HepG2 (cell line): ENCODE measurements around the gene SLC44A4. TPM values are rescaled to one million over a fixed set of nuclear protein-coding genes. Genes with fewer than 3 reads are reported as not detected.

ENCODE experiments used
- CBX2 ChIP-seq, 2 experiments: fragments of 200-600 bp in 1 of 2; sonication (generic); formaldehyde crosslinking in 1 of 2; IDR thresholded peaks; 2 replicates each; pipeline versions ENCODE4 v1.7.0 to v1.8.1; 2018 to 2022; ENCODE audit warnings: low read depth in 2 of 2, low read length in 1 of 2, mild to moderate bottlenecking in 1 of 2, missing genetic modification reagents in 1 of 2
- GATAD1 ChIP-seq: IDR thresholded peaks from 2 replicates; pipeline ENCODE4 v1.6.1; 2016; ENCODE audit warnings: missing genetic modification reagents, missing compliant biosample characterization
- HNF4G ChIP-seq, 2 experiments: sonication (generic) in 1 of 2; formaldehyde crosslinking in 1 of 2; IDR thresholded peaks; 2 replicates each; pipeline versions ENCODE4 v1.4.0 to v1.6.1; 2011 to 2020; ENCODE audit warnings: borderline replicate concordance in 2 of 2, low read depth in 2 of 2, mild to moderate bottlenecking in 2 of 2, low read length in 1 of 2, missing genetic modification reagents in 1 of 2, moderate library complexity in 1 of 2
- IRF2 ChIP-seq: IDR thresholded peaks from 2 replicates; pipeline ENCODE4 v1.6.1; 2018; ENCODE audit warnings: missing genetic modification reagents, missing compliant biosample characterization
- NCOA5 ChIP-seq: sonication (generic); formaldehyde crosslinking; IDR thresholded peaks from 2 replicates; pipeline ENCODE4 v1.4.0; 2020; ENCODE audit warnings: missing genetic modification reagents
- NR2F6 ChIP-seq, 2 experiments: IDR thresholded peaks; 2 replicates each; pipeline ENCODE4 v1.6.1; 2016; ENCODE audit warnings: antibody characterized with exemption in 1 of 2, mild to moderate bottlenecking in 1 of 2
- ZGPAT ChIP-seq: IDR thresholded peaks from 2 replicates; pipeline ENCODE4 v1.6.1; 2016; ENCODE audit warnings: mild to moderate bottlenecking
- ZHX2 ChIP-seq, 2 experiments: sonication (generic) in 1 of 2; formaldehyde crosslinking in 1 of 2; IDR thresholded peaks; 2 replicates each; pipeline versions ENCODE4 v1.6.1 to v1.9.0; 2014 to 2022; ENCODE audit warnings: antibody characterized with exemption in 1 of 2, borderline replicate concordance in 1 of 2, inconsistent platforms in 1 of 2, low read depth in 1 of 2, missing genetic modification reagents in 1 of 2
- ZNF569 ChIP-seq: sonication (generic); formaldehyde crosslinking; IDR thresholded peaks from 2 replicates; pipeline ENCODE4 v1.5.0; 2020; ENCODE audit warnings: mild to moderate bottlenecking, missing genetic modification reagents, moderate library complexity, borderline replicate concordance
- ZNF572 ChIP-seq: sonication (generic); formaldehyde crosslinking; IDR thresholded peaks from 2 replicates; pipeline ENCODE4 v1.5.1; 2020; ENCODE audit warnings: mild to moderate bottlenecking, missing genetic modification reagents
- ZNF770 ChIP-seq: sonication (generic); formaldehyde crosslinking; IDR thresholded peaks from 2 replicates; pipeline ENCODE4 v1.5.0; 2020; ENCODE audit warnings: mild to moderate bottlenecking, missing genetic modification reagents
- ZSCAN9 ChIP-seq: IDR thresholded peaks from 2 replicates; pipeline ENCODE4 v1.6.1; 2016; ENCODE audit warnings: borderline replicate concordance
- polyA plus RNA-seq, 8 experiments: library from polyadenylated mRNA; depleted of rRNA in 3 of 8; stranded (reverse) in 7 of 8; unstranded in 1 of 8; fragments of >200 nt; fragmentation: Illumina TruSeq in 4 of 8; extraction: Trizol in 4 of 8; gene quantifications; 2 replicates each; pipeline versions ENCODE4 v1.2.1 to v1.2.3, GENCODE V29; 2011 to 2016; ENCODE audit warnings: low read depth in 4 of 8, missing spikeins in 1 of 8, mixed read lengths in 1 of 8; ENCODE audit not compliant: insufficient read depth in 1 of 8
- total RNA-seq, 5 experiments: library from RNA; depleted of rRNA; stranded (reverse); fragments of >200 nt; fragmentation: Illumina TruSeq; extraction: Trizol; gene quantifications; 2 replicates each; pipeline ENCODE4 v1.2.3, GENCODE V29; 2016; ENCODE audit warnings: low read depth in 1 of 5
- TF ChIP-seq, protein P1 (sequence below): sonication (generic); formaldehyde crosslinking; IDR thresholded peaks from 2 replicates; pipeline ENCODE4 v1.4.0; 2020; ENCODE audit warnings: missing genetic modification reagents

The SLC44A4 gene
- total and polyA plus RNA-seq, 2 of the 13 experiments (the other 11 are each of a cell fraction or from before 2014, with no cell fraction given), result 3.5 to 5.9 TPM

DNA sequence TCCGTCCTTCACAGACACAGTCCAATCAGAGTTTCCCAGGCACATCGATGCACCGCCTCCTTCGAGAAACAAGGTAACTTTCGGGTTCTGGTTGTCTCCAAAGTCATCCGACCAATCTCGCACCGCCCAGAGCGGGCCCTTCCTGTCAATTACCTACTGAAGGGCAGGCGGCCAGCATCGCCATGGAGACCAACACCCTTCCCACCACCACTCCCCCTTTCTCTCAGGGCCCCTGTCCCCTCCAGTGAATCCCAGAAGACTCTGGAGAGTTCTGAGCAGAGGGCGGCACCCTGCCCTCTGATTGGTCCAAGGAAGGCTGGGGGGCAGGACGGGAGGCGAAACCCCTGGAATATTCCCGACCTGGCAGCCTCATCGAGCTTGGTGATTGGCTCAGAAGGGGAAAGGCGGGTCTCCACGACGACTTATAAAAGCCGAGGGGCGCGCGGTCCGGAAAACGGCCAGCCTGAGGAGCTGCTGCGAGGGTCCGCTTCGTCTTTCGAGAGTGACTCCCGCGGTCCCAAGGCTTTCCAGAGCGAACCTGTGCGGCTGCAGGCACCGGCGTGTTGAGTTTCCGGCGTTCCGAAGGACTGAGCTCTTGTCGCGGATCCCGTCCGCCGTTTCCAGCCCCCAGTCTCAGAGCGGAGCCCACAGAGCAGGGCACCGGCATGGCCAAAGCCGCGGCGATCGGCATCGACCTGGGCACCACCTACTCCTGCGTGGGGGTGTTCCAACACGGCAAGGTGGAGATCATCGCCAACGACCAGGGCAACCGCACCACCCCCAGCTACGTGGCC lies 51.3 kb downstream of the SLC44A4 start, which contains the start of gene HSPA1B (continued):
- TF ChIP-seq HNF4G (IDR thresholded peaks at IDR 0.05; ENCODE audit: borderline replicate concordance, low read depth, low read length) (peak; percentile 51; the same call in 1 of the 2 replicates), HNF4G (CRISPR knock-in tag; IDR thresholded peaks at IDR 0.05; ENCODE audit: borderline replicate concordance, low read depth) (peak; percentile 53), ZNF770 (CRISPR knock-in tag) (peak; percentile 36; the same call in 1 of the 2 replicates), ZNF572 (CRISPR knock-in tag) (no peak; the same call in 1 of the 2 replicates), NR2F6 (IDR thresholded peaks at IDR 0.05) (no peak), NR2F6 (CRISPR knock-in tag; IDR thresholded peaks at IDR 0.05) (peak; percentile 56; the same call in 1 of the 2 replicates), CBX2 (IDR thresholded peaks at IDR 0.05; ENCODE audit: low read depth, low read length) (no peak), CBX2 (CRISPR knock-in tag; IDR thresholded peaks at IDR 0.05; ENCODE audit: low read depth) (no peak), ZNF569 (CRISPR knock-in tag) (no peak), IRF2 (CRISPR knock-in tag) (no peak; the same call in 1 of the 2 replicates), ZGPAT (CRISPR knock-in tag) (peak; percentile 64), NCOA5 (CRISPR knock-in tag) (0 out of 2 replicates have a peak, but pooled peaks have one; percentile 47), GATAD1 (CRISPR knock-in tag) (no peak; the same call in 1 of the 2 replicates), ZHX2 (IDR thresholded peaks at IDR 0.05; ENCODE audit: low read depth) (no peak), ZHX2 (CRISPR knock-in tag; IDR thresholded peaks at IDR 0.05; ENCODE audit: borderline replicate concordance) (no peak), ZSCAN9 (CRISPR knock-in tag) (peak; percentile 90)
- TF ChIP-seq, protein P1, sequence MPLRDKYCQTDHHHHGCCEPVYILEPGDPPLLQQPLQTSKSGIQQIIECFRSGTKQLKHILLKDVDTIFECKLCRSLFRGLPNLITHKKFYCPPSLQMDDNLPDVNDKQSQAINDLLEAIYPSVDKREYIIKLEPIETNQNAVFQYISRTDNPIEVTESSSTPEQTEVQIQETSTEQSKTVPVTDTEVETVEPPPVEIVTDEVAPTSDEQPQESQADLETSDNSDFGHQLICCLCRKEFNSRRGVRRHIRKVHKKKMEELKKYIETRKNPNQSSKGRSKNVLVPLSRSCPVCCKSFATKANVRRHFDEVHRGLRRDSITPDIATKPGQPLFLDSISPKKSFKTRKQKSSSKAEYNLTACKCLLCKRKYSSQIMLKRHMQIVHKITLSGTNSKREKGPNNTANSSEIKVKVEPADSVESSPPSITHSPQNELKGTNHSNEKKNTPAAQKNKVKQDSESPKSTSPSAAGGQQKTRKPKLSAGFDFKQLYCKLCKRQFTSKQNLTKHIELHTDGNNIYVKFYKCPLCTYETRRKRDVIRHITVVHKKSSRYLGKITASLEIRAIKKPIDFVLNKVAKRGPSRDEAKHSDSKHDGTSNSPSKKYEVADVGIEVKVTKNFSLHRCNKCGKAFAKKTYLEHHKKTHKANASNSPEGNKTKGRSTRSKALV (CRISPR knock-in tag), result no peak
